H1 (cell line): ENCODE measurements around the gene CDYL2. TPM values are rescaled to one million over a fixed set of nuclear protein-coding genes. Genes with fewer than 3 reads are reported as not detected.

Source experiments
- ASH2L ChIP-seq: fragments of 200-600, 300-600 bp; sonication (generic); IDR thresholded peaks from one replicate; pipeline ENCODE4 v1.7.1; 2017; ENCODE audit warnings: low read length
- KDM5A ChIP-seq: fragments of 200-600 bp; IDR thresholded peaks from 2 replicates; pipeline ENCODE4 v1.7.1; 2012; ENCODE audit warnings: mild to moderate bottlenecking, low read length, inconsistent platforms, mixed read lengths
- NANOG ChIP-seq: IDR thresholded peaks from 2 replicates; pipeline ENCODE4 v1.6.1; 2011; ENCODE audit warnings: low read length, low read depth, mild to moderate bottlenecking, inconsistent platforms; ENCODE audit not compliant: insufficient read depth, poor library complexity, severe bottlenecking
- RBBP5 ChIP-seq: IDR thresholded peaks from 2 replicates; pipeline ENCODE4 v1.7.1; 2012; ENCODE audit warnings: low read depth, mild to moderate bottlenecking, inconsistent platforms, low read length, moderate library complexity, borderline replicate concordance
- YY1 ChIP-seq: IDR thresholded peaks from 2 replicates; pipeline ENCODE4 v1.6.1; 2011; ENCODE audit warnings: low read depth, mild to moderate bottlenecking, low read length
- polyA plus RNA-seq, 7 experiments: library from polyadenylated mRNA; depleted of rRNA in 3 of 7; stranded (reverse) in 5 of 7; unstranded in 2 of 7; fragments of >200 nt in 5 of 7; fragments of 200-250 nt in 2 of 7; gene quantifications; 1 replicate in 5 of 7; 2 replicates in 1 of 7; 4 replicates in 1 of 7; pipeline versions ENCODE4 v1.2.1 to v1.2.3, GENCODE V29; 2011 to 2013; ENCODE audit warnings: missing spikeins in 2 of 7, mixed read lengths in 2 of 7
- total RNA-seq: library from RNA; stranded (reverse); fragmentation: NEBNext Ultra II Directional; extraction: Animal tissue kit (Norgen Biotek cat#: 25700); gene quantifications from 2 replicates; pipeline ENCODE4 v1.2.1, GENCODE V29; 2021

Gene CDYL2
- total and polyA plus RNA-seq, 2 of the 8 experiments (the other 6 are each of a cell fraction or from before 2014, with no cell fraction given) = 0.33 to 5.3 TPM

- TF ChIP-seq NANOG (no peak), KDM5A (no peak), RBBP5 (no peak), YY1 (no peak), ASH2L (no peak)
- TF ChIP-seq, all 59 proteins: peak for 0
These were observed 247.9 kb downstream of the CDYL2 start (continued) for GRCh38 chr16:80556481-80556880.
